Measurements from ENCODE around the gene FRMD1.

The FRMD1 gene

GRCh38 chr6:168075216-168075615 lies 3.8 kb downstream of the FRMD1 start:
- FAIRE-seq: no peak

GRCh38 chr6:168073937-168074730 lies 4.9 kb downstream of the FRMD1 start:
- no peak for FAIRE-seq

- no peak for FAIRE-seq
Observed at GRCh38 chr6:168072730-168073129, 6.3 kb downstream of the FRMD1 start.

DNA sequence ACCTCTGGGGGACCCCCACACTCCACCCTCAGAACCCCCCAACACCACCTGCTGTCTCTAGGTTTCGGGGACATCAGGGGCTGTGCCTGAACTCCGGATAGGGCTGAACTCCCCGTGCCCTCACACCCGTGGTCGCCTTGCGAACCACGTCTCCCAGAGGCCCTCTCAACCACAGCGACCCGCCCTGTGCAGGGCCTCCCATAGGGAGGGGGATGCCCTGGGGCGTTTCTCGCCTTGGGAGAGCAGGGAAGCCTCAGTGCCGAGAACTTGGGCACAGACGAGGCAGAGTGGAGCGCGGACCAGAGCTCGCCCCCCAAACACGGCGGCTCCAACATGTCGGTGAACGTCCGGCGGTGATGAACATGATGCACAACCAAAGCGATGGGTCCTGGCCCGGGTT lies 6.8 kb downstream of the FRMD1 start:
- FAIRE-seq: no peak

DNA sequence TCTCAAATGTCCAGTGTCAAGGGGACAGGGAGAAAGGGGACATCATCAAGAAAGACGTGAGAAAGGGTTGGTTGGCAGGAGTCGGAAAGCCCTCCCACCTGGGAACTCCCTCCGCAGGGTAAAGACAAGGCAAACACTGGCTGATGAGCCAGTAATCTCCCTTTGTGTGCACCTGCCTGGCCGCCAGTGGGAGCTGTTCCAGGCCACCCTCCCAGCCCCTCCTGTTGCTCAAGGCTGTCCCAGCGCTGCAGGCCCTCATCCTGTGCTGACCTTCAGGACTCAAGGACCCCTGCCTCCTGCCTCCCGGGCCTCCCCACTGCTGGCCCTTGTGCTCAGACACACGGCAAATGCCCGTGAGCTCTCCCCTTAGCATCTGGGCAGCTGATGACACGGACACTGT lies 7.4 kb downstream of the FRMD1 start:
- FAIRE-seq: no peak

DNA sequence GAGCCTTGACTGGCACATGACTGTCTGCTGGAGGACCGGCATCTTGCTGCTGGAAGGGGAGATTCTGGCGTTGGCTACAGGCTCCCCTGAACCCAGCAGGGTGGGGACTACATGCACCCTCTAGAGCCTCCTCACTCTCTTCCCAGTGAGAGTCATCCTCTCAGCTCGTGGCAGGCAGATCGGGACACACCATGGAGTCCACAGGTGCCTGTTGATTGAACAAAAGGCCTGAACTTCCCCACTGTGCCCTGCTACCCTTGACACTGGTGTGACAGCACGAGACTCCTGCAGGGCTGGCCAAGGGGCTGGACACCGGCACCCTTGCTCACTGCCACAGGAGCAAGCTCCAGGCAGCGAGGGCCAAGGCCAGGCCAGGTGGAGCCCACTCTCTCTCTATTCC lies 8.2 kb downstream of the FRMD1 start:
- FAIRE-seq: no peak

DNA sequence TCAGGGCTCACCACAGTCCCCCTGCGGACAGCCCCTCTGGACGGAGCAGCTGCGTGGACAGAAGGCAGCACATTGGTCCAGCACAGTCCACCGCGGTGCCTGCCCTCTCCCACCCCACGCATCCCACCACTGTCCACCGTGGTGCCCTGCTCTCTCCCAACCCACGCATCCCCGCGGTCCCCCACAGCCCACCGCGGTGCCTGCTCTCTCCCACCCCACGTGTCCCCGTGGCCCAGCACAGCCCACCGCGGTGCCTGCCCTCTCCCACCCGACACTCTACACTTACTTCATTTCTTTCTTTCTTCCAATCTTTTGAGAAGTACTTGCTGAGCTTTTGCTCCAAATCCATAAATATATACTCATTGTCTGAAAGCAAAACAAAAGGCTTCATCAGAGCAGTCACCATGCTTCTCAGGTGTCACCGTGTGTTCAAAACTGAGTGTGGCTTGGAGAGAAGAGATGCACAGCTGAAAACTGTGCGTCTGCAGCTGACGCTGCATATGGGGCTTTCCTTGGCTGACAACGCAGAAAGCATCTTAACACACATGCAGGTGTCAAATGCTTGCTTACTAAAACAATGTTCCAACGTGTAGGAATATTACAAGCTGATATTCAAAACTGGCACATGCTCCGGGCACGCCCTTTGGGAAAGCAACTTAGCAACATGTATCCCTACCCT lies 11.8 kb downstream of the FRMD1 start:
- no peak for FAIRE-seq

GRCh38 chr6:168064226-168064807 lies 14.7 kb downstream of the FRMD1 start:
- FAIRE-seq: no peak

DNA sequence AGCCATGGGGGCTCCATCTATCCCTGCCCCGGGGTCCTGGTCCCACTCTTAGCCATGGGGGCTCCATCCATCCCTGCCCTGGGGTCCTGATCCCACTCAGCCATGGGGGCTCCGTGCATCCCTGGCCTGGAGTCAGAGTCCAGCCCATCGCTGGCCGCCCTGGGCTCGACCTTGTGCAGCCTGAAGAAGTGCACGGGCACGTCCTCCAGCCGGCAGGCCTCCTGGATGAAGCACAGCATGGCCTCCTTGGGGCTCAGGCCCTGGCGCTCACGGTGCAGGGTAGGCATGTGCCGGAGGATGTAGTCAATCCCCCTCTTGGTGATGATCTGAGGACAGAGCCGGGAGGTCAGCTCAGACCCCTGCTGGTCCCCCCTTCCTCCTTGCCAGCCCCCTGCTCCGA lies 15.6 kb downstream of the FRMD1 start:
- FAIRE-seq: no peak

- no peak for FAIRE-seq
Observed at GRCh38 chr6:168062346-168063289, 16.4 kb downstream of the FRMD1 start.

GRCh38 chr6:168061269-168062210 lies 17.5 kb downstream of the FRMD1 start:
- FAIRE-seq: no peak

DNA sequence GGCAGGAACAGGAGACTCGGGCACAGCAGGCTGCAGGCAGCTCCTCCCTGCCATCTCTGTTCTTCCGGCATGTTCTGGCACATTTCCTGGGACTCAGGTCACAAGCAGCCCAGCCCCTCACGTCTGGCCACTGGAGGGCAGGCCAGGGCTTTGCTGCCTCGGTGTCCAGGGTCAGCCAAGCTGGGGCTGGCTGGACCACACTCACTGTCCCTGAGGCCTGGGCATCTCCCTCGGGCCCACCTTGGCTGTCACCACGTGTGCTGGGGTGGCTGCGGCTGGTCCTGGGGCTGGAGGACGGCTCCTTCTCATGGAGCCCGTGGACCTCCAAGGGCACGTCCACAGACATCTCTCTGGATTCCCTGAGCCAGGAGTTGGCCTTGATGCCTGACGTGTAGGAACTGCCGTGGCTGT lies 18.5 kb downstream of the FRMD1 start:
- FAIRE-seq: no peak

GRCh38 chr6:168058691-168059551 lies 20.1 kb downstream of the FRMD1 start:
- no peak for FAIRE-seq

- no peak for FAIRE-seq
Observed at GRCh38 chr6:168057836-168058235, 21.2 kb downstream of the FRMD1 start.

GRCh38 chr6:168056892-168057527 lies 22.0 kb downstream of the FRMD1 start:
- no peak for FAIRE-seq

DNA sequence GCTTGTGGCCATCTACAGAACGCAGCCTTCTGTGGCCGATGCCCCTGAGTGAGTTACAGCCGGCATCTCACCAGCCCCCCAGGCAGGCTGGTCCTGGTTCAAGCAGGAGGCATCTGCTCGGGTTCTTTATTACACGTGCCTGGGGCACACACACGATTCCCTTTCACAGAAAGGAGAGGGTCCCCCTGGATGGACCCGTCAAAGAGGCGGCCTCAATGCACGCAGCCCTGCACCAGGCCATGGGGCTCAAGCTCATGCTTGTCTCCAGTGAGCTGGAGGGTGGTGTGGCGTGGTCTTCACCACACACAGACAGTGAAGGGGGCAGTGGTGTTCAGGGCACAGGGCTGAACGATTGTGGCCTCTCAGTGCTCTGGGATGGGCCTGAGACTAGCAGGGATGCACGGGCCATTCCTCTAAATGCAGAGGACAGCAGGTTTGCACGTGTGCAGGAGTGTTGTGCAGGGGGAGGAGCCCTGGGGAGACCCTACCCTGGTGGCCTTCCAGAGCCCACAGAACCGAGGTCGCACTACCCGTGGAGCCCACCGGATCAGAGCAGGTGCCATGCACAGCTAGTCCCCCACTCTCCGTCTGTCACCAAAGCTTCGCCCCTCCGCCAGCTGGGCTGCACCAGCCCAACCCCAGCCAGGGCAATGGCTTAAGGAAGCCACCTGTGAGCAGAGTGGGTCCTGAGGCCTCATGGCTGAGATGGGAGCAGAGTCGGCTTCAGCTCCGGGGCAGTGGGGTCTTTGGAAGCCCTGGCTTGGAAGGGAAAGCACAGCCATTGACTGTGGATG lies 23.1 kb downstream of the FRMD1 start:
- no peak for FAIRE-seq

GRCh38 chr6:168054765-168055560 lies 24.0 kb downstream of the FRMD1 start:
- no peak for FAIRE-seq

- no peak for FAIRE-seq
Observed at GRCh38 chr6:168053957-168054471, 25.0 kb downstream of the FRMD1 start.

All from TTC549 (cell line).